LNCaP clone FGC (cell line): ENCODE measurements around the gene NUS1.
"Not testable (repeated sequence)": the region's sequence is repeated elsewhere in the genome, so short reads cannot be mapped to it uniquely, and the experiment has no call there.

ENCODE experiments used
- DNase-seq: peaks from one replicate; pipeline ENCODE4 v3.0.0-alpha.2; 2011; ENCODE audit warnings: low read depth
- H3K4me3 ChIP-seq: 2 replicates; pipeline ENCODE4 v1.5.1; 2011; ENCODE audit warnings: mild to moderate bottlenecking, low read depth, low read length, control low read depth
- CTCF ChIP-seq: IDR thresholded peaks from 2 replicates; pipeline ENCODE4 v1.5.1; 2012; ENCODE audit warnings: mild to moderate bottlenecking; ENCODE audit not compliant: control insufficient read depth, insufficient read depth; ENCODE audit errors: extremely low read depth

NUS1 gene

DNA sequence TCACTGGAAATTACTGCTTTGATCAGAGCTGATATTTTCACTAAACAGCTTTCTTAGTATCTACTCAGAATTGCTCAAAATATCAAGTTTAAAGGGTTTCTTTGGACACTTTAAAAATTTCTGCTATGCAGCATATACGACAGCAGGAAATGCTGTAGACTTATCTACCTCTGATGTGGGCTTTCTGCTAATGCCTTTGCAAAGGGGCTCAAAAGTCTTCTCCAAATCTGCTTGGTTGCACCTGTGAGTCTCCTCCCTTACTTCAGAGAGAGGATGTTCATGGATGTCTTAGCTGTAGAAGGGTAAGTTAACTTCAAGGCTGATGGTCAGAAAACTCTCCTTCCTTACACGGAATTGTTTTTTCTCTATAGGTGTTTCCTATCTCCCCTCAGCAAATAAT is 19.9 kb upstream of the NUS1 start:
- no peak overlapping the region for H3K4me3 ChIP-seq
- DNase-seq: no peak
- no peak for TF ChIP-seq CTCF

DNA sequence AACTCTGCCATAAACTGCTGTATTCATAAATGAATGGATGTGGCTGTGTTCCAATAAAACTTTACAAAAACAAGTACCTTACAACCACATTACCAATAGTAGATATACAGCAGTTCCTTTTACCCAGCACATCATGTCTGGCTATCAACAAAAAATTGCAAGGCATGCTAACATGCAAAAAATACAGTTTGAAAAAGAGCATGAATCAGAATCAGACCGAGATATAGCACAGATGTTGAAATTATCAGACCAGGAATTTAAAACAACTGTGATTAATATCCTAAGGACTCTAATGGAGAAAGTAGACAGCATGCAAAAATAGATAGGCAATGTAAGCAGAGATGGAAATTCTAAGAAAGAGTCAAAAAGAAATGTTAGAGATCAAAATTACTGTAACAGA is 8.4 kb upstream of the NUS1 start:
- DNase-seq: no peak
- no peak for TF ChIP-seq CTCF

DNA sequence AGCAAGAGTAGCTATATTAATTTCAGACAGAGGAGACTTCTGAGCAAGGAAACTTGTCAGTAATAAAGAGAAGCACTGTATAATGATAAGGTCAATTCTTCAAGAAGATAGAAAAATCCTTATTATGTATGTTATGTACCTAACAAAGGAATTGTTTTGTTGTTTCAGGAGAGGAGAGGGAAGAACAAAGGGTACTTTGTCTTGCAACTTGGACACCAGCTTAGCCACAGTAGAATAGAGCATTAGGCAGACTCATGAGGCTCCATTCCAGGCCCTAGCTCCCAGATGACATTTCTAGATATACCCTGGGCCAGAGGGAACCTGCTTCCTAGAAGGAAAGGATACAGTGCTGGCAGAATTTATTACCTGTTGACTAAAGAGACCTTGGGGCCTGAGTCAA is 6.5 kb upstream of the NUS1 start:
- H3K4me3 ChIP-seq: no peak overlapping the region
- TF ChIP-seq CTCF: no peak
- no peak for DNase-seq

More for the DNA sequence above, 8.4 kb upstream of the NUS1 start:
- no peak overlapping the region for H3K4me3 ChIP-seq

- DNase-seq: no peak
- TF ChIP-seq CTCF: no peak
- H3K4me3 ChIP-seq: peak overlapping the region; percentile 88
Observed at GRCh38 chr6:117674503-117674902, 766 bp upstream of the NUS1 start.

DNA sequence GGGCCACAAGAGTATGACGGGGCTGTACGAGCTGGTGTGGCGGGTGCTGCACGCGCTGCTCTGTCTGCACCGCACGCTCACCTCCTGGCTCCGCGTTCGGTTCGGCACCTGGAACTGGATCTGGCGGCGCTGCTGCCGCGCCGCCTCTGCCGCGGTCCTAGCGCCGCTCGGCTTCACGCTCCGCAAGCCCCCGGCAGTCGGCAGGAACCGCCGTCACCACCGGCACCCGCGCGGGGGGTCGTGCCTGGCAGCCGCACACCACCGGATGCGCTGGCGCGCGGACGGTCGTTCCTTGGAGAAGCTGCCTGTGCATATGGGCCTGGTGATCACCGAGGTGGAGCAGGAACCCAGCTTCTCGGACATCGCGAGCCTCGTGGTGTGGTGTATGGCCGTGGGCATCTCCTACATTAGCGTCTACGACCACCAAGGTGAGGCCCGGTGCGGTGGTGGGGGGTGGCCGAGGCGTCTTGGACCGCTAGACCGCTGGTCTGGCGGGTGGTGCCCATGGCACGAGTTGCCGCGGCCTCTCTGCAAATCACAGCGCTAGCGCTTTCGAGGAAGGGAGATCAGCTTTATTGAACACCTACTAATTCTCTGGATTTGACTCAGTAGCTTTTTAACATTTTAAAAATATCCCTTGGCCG is 511 bp downstream of the NUS1 start:
- not testable (repeated sequence) for DNase-seq
- H3K4me3 ChIP-seq: peak overlapping the region; percentile 88

DNA sequence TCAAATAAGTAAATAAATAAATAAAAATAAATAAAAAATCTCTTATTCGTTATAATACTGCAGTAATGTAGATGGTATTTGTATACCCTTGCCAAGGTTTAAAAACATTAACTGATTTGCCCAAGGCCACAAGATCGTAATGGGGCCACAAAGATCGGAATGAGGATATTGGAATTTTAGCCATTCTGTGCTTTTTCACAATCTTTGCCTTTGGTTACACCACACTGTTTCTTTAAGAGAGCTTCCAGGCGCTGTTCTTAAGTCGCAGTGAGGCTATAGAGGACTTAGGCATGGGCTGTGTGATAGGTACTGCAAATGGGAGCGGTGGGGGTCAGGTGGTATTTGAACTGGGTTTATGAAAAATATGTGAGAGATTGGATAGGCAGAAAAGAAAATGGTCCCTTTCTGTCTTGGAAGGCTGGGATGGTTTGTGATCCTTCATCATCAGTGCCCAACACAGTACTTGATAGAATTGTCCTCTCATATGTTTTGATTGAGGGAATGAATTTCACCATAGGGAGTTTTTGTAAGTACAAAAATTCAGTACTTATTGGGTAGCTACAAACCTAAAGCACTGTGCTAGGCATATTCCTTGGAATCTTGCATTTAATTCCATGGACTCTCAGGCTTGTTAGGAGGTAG is 1.4 kb downstream of the NUS1 start:
- no peak for TF ChIP-seq CTCF
- no peak for DNase-seq
- H3K4me3 ChIP-seq: peak overlapping the region; percentile 88

DNA sequence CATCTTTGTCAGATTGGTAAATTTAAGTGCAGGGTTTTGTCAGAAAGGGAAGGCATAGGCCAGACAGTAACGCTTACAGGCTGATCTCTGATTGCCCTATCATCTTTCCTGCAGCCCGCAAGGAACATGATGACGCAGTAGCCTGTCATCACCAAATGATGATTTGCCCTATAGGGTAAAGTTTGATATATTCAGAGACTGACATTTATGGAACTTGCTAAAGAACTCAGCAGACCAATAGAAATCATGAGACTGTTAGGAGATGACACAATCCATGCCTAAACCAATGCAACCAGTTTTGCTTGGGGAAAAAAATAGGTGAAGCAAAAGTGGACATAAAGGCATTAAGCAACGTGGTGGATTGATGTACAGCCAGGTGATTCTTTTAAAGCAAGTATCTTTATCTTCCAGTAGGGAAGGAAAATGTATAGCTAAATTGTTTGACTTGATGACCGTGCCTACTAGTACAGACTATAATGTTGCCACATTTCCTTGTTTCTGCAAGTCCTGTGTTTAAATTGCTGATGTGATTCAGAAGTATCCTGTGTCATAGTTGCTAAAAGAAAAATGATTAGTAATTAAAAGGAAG is 2.4 kb downstream of the NUS1 start:
- no peak overlapping the region for H3K4me3 ChIP-seq
- TF ChIP-seq CTCF: no peak
- DNase-seq: no peak
